Kidney tubule cell (primary cell): ENCODE data around the gene PCDHA10.
"Not testable (repeated sequence)": the region's sequence is repeated elsewhere in the genome, so short reads cannot be mapped to it uniquely, and the experiment has no call there.

Experiments used
- DNase-seq: peaks from one replicate; pipeline ENCODE4 v3.0.0-alpha.2; 2018; ENCODE audit warnings: low spot score

PCDHA10 gene

DNA sequence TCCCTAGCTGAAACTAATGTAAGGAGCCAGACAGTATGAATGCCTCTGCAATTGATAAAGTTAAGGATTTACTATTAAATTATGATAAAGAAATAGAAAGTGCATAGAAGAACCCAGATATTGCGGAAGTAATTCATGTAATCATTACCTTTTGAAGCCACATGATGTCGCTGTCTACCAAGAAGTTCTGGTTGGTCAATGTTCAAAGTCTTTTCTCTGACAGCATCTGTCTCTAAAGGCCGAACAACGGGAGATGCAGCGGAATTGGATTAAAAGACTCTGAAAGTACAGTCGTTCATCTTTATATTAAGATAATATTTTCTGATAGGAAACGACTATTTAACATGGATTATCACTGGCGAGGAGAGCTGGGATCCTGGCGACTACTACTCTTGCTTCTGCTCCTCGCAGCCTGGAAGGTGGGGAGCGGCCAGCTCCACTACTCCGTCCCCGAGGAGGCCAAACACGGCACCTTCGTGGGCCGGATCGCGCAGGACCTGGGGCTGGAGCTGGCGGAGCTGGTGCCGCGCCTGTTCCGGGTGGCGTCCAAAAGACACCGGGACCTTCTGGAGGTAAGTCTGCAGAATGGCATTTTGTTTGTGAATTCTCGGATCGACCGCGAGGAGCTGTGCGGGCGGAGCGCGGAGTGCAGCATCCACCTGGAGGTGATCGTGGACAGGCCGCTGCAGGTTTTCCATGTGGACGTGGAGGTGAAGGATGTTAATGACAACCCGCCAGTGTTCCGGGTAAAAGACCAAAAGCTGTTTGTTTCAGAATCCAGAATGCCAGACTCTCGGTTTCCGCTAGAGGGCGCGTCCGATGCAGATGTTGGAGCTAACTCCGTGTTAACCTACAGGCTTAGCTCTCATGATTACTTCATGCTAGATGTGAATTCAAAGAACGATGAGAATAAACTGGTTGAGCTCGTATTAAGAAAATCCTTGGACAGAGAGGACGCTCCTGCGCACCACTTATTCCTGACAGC, 14.4 kb upstream of the PCDHA10 start, which contains the start of gene PCDHA8:
PCDHA8 (plus strand) TSS at position 210 of the 985 bp plus-strand sequence; CDS start at position 345, 135 bp downstream.
- DNase-seq = peak; percentile 17

DNA sequence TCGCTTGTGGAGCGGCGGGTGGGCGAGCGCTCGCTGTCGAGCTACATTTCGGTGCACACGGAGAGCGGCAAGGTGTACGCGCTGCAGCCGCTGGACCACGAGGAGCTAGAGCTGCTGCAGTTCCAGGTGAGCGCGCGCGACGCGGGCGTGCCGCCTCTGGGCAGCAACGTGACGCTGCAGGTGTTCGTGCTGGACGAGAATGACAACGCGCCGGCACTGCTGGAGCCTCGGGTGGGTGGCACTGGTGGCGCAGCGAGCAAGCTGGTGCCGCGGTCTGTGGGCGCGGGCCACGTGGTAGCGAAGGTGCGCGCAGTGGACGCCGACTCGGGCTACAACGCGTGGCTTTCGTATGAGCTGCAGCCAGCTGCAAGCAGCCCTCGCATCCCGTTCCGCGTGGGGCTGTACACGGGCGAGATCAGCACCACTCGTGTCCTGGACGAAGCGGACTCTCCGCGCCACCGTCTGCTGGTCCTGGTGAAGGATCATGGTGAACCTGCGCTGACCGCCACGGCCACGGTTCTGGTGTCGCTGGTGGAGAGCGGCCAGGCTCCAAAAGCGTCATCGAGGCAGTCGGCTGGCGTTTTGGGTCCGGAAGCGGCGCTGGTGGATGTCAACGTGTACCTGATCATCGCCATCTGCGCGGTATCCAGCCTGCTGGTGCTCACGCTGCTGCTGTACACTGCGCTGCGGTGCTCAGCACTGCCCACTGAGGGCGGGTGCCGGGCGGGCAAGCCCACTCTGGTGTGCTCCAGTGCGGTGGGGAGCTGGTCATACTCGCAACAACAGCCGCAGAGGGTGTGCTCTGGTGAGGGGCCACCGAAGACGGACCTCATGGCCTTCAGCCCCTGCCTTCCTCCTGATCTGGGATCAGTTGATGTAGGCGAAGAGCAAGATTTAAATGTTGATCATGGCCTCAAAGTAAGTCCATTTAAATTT, 12.6 kb upstream of the PCDHA10 start:
- DNase-seq = no peak

DNA sequence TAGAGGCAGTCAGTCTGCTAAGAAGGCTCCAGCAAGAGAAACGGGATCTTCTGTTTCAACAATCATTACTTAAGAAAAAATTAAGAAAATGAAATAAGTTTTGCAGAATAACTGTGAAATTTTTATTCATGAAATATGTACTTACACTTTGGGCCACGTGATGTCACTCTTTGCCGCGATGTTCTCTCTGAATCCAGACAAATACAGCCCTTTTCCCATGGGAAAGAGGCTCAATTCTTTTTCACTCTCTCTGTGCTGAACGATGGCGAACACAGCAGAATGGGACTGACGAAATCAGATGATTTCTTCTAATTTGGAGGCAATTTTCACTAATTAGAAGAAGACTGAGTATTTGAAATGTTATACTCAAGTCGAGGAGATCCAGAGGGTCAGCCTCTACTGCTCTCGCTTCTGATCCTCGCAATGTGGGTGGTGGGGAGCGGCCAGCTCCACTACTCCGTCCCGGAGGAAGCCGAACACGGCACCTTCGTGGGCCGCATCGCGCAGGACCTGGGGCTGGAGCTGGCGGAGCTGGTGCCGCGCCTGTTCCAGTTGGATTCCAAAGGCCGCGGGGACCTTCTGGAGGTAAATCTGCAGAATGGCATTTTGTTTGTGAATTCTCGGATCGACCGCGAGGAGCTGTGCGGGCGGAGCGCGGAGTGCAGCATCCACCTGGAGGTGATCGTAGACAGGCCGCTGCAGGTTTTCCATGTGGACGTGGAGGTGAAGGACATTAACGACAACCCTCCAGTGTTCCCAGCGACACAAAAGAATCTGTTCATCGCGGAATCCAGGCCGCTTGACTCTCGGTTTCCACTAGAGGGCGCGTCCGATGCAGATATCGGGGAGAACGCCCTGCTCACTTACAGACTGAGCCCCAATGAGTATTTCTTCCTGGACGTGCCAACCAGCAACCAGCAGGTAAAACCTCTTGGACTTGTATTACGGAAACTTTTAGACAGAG, 7.3 kb upstream of the PCDHA10 start, which contains the start of gene PCDHA9:
PCDHA9 (plus strand) TSS at position 244 of the 964 bp plus-strand sequence; CDS start at position 358, 114 bp downstream.
- DNase-seq = not testable (repeated sequence)

DNA sequence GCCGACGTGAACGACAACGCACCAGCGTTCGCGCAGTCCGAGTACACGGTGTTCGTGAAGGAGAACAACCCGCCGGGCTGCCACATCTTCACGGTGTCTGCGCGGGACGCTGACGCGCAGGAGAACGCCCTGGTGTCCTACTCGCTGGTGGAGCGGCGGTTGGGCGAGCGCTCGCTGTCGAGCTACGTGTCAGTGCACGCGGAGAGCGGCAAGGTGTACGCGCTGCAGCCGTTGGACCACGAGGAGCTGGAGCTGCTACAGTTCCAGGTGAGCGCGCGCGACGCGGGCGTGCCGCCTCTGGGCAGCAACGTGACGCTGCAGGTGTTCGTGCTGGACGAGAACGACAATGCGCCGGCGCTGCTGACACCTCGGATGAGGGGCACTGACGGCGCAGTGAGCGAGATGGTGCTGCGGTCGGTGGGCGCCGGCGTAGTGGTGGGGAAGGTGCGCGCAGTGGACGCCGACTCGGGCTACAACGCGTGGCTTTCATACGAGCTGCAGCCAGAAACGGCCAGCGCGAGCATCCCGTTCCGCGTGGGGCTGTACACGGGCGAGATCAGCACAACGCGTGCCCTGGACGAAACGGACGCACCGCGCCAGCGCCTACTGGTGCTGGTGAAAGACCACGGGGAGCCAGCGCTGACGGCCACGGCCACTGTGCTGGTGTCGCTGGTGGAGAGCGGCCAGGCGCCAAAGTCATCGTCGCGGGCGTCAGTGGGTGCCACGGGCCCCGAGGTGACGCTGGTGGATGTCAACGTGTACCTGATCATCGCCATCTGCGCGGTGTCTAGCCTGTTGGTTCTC, 5.7 kb upstream of the PCDHA10 start:
- DNase-seq = not testable (repeated sequence)

DNA sequence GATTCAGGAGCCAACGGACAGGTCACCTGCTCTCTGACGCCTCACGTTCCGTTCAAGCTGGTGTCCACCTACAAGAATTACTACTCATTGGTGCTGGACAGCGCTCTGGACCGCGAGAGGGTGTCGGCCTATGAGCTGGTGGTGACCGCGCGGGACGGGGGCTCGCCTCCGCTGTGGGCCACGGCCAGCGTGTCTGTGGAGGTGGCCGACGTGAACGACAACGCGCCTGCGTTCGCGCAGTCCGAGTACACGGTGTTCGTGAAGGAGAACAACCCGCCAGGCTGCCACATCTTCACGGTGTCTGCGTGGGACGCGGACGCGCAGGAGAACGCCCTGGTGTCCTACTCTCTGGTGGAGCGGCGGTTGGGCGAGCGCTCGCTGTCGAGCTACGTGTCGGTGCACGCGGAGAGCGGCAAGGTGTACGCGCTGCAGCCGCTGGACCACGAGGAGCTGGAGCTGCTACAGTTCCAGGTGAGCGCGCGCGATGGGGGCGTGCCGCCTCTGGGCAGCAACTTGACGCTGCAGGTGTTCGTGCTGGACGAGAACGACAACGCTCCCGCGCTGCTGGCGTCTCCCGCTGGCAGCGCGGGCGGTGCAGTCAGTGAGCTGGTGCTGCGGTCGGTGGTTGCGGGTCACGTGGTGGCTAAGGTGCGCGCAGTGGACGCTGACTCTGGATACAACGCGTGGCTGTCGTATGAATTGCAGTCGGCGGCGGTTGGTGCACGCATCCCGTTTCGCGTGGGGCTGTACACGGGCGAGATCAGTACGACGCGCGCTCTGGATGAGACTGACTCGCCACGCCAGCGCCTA, 1.7 kb downstream of the PCDHA10 start:
- DNase-seq = no peak

DNA sequence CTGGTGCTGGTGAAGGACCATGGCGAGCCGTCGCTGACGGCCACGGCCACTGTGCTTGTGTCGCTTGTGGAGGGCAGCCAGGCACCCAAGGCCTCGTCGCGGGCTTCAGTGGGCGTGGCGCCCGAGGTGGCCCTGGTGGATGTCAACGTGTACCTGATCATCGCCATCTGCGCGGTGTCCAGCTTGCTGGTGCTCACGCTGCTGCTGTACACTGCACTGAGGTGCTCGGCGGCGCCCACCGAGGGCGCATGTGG, 2.2 kb downstream of the PCDHA10 start:
- DNase-seq = no peak

DNA sequence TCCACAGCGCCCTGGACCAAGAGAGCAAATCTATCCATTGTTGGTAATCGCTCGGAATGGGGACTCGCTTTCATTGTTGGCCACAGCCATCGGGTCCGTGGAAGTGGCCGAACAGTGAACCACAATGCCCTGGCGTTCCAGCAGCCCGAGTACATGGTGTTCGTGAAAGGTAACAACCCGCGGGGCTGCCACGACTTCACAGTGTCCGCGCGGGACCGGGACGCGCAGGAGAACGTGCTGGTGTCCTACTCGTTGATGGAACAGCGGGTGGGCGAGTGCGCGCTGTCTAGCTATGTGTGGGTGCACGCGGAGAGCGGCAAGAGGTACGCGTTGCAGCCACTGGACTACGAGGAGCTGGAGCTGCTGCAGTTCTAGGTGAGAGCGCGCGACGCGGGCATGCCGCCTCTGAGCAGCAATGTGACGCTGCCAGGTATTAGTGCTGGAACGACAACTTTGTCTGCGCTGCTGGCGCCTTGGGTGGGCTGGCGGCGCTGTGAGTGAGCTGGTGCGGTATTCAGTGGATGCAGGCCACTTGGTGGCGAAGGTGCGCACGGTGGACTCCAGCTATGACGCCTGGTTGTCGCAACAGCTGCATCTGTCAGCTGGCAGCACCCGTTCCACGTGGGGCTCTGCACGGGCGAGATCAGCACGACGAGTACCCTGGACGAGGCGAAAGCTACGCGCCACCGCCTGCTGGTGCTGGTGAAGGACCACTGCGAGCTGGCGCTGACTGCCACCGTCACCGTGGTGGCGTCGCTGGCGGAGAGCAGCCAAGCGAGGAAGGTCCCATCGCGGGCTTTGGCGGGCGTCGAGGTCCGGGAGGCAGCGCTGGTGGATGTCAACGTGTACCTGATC, 7.0 kb downstream of the PCDHA10 start:
- DNase-seq = no peak

DNA sequence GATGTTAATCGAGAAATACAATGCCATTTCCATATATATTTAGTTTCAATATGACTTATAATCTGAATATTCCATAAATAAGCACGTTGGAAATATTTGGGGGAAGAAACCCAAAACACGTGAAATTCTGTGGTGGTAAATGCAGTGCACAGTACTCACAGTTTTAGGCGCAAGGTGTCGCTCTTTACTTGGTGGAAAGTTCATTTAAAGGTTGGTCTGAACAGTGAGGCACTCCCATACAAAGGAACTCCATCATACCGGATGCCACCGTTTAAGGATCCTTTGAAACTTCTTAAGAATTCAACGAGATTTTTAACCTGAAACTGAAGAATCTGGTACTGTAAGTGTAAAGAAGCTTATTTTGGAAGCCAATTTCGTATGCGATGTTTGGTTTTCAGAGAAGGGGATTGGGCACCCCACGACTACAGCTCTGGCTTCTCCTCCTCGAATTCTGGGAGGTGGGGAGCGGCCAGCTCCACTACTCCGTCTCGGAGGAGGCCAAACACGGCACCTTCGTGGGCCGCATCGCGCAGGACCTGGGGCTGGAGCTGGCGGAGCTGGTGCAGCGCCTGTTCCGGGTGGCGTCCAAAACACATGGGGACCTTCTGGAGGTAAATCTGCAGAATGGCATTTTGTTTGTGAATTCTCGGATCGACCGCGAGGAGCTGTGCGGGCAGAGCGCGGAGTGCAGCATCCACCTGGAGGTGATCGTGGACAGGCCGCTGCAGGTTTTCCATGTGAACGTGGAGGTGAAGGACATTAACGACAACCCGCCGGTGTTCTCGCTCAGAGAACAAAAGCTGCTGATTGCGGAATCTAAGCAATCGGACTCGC, 13.2 kb downstream of the PCDHA10 start, which contains the start of gene PCDHA11:
PCDHA11 (plus strand) TSS at position 237 of the 834 bp plus-strand sequence; CDS start at position 384, 147 bp downstream.
- DNase-seq = peak; percentile 42

DNA sequence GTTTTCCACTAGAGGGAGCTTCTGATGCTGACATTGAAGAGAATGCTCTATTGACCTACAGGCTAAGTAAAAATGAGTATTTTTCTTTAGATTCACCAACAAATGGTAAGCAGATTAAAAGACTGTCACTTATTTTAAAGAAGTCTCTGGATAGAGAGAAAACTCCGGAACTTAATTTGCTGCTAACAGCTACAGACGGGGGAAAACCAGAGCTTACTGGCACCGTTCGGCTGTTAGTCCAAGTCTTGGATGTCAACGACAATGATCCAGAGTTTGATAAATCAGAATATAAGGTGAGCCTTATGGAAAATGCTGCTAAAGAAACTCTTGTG, 13.8 kb downstream of the PCDHA10 start:
- DNase-seq = no peak

DNA sequence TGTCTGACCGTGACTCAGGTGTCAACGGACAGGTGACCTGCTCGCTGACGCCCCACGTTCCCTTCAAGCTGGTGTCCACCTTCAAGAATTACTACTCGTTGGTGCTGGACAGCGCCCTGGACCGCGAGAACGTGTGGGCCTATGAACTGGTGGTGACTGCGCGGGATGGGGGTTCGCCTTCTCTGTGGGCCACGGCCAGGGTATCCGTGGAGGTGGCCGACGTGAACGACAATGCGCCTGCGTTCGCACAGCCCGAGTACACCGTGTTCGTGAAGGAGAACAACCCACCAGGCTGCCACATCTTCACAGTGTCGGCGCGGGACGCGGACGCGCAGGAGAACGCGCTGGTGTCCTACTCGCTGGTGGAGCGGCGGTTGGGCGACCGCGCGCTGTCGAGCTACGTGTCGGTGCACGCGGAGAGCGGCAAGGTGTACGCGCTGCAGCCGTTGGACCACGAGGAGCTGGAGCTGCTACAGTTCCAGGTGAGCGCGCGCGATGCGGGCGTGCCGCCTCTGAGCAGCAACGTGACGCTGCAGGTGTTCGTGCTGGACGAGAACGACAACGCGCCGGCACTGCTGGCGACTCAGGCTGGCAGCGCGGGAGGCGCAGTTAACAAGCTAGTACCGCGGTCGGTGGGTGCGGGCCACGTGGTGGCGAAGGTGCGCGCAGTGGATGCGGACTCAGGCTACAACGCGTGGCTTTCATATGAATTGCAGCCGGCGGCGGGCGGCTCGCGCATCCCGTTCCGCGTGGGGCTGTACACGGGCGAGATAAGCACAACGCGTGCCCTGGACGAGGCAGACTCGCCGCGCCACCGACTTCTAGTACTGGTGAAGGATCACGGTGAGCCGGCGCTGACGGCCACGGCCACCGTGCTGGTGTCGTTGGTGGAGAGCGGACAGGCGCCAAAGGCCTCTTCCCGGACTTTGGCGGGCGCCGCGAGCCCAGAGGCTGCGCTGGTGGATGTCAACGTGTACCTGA, 14.8 kb downstream of the PCDHA10 start:
- no peak for DNase-seq

DNA sequence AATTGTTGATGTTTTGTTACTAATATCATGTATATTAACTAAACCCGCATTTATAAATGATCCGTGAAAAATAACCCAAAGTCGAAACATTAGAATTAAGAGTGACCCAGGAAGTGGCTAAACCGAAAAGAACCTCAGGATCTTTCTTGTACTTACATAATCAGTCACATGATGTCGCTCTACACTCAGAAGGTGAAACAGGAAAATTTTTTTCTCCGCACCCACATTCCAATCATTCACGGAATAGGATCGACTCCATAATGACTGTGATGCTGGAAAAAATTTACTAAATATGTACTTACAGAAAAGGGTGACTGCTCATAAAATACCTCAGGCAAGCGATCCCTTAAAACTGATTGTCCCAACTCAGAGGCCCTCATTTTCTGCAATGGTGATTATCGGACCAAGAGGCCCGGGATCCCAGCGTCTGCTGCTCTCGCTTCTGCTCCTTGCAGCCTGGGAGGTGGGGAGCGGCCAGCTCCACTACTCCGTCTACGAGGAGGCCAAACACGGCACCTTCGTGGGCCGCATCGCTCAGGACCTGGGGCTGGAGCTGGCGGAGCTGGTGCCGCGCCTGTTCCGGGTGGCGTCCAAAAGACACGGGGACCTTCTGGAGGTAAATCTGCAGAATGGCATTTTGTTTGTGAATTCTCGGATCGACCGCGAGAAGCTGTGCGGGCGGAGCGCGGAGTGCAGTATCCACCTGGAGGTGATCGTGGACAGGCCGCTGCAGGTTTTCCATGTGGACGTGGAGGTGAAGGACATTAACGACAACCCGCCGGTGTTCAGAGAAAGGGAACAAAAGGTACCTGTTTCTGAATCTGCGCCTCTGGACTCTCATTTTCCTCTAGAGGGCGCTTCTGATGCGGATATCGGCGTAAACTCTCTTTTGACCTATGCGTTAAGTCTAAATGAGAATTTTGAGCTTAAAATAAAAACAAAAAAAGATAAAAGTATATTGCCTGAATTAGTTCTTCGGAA, 19.7 kb downstream of the PCDHA10 start, which contains the start of gene PCDHA12:
PCDHA12 (plus strand) TSS at position 224 of the 981 bp plus-strand sequence; CDS start at position 389, 165 bp downstream.
- peak; percentile 59 for DNase-seq

DNA sequence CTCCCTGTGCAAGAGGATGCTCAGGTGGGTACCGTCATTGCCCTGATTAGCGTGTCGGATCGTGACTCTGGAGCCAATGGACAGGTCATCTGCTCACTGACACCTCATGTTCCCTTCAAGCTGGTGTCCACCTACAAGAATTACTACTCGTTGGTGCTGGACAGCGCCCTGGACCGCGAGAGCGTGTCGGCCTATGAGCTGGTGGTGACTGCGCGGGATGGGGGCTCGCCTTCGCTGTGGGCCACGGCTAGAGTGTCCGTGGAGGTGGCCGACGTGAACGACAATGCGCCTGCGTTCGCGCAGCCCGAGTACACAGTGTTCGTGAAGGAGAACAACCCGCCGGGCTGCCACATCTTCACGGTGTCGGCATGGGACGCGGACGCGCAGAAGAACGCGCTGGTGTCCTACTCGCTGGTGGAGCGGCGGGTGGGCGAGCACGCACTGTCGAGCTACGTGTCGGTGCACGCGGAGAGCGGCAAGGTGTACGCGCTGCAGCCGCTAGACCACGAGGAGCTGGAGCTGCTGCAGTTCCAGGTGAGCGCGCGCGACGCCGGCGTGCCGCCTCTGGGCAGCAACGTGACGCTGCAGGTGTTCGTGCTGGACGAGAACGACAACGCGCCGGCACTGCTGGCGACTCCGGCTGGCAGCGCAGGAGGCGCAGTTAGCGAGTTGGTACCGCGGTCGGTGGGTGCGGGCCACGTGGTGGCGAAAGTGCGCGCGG, 21.0 kb downstream of the PCDHA10 start:
- DNase-seq = not testable (repeated sequence)

DNA sequence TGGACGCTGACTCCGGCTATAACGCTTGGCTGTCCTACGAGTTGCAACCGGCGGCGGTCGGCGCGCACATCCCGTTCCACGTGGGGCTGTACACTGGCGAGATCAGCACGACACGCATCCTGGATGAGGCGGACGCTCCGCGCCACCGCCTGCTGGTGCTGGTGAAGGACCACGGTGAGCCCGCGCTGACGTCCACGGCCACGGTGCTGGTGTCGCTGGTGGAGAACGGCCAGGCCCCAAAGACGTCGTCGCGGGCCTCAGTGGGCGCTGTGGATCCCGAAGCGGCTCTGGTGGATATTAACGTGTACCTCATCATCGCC, 21.5 kb downstream of the PCDHA10 start:
- DNase-seq = no peak

DNA sequence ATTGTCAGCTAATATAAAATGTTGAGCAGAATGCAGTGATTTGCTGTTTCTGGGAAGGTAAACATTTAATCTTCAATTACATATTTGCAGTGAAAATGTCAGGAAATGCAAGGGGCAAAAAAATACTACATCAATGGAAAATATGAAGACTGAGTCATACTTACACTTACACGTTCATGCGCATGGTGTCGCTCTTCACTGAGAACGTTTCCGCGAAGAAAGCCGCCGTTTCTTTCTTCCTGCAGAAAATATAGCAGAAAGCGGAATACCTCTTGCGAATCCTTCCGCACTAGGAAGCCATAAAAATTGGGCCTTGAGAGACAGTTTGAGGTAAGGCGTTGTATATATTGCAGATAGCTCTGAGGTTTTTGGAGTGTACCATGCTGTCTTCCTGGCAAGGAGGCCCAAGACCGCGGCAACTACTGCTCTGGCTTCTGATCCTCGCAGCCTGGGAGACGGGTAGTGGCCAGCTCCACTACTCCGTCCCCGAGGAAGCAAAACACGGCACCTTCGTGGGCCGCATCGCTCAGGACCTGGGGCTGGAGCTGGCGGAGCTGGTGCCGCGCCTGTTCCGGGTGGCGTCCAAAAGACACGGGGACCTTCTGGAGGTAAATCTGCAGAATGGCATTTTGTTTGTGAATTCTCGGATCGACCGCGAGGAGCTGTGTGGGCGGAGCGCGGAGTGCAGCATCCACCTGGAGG, 26.3 kb downstream of the PCDHA10 start, which contains the start of gene PCDHA13:
PCDHA13 (plus strand) TSS at position 236 of the 702 bp plus-strand sequence; CDS start at position 381, 145 bp downstream.
- peak; percentile 37 for DNase-seq
